IPS DF 4.7 (cell line): ENCODE results near the gene CYP27C1.

ENCODE experiments used
- DNase-seq: peaks from one replicate; pipeline ENCODE4 v3.0.0-alpha.2; 2013; ENCODE audit warnings: low spot score; ENCODE audit errors: extremely low read depth

CYP27C1 gene

DNA sequence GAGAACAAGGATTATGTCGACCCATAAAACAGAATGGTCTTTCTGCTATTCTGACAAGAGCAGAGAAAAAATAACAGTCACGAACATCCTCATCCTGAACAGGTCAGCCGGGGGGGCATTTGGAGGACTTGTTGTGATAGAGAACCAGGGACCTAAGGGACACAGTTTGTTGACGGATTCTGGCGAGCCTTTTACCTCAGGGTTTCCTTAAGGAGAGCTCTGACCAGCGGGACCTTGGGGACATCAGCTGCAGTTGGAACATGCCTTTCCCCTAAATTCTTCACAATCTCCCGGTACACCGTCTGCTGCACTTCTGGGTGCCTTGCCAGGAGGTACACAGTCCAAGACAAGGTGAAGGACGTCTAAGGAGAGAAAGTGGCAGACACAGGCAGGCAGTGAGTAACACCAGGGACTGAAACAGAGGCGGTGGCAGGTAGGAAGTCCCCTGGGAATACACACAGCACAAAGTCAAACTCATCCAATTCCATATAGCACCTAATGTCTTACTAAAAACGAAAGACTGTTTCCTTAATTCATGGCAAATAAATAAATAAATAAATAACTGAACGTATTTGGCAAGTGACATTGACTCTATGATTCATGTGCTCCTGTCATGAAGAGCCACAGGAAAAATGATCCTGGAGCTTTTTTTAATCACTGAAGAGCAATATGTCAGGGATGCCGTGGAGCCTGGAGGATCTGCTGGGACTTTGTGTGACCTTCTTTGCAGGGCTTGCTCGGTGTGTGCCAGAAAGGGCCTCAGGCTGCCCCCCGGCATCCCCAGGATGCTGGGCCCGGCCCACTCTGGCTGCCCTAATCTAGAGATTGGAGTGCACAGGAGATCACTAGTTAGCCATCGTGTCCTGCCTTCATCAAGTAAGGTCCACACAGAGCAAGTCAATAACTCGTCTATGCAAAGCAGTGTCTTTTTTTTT, 24.7 kb downstream of the CYP27C1 start:
- DNase-seq, result no peak

DNA sequence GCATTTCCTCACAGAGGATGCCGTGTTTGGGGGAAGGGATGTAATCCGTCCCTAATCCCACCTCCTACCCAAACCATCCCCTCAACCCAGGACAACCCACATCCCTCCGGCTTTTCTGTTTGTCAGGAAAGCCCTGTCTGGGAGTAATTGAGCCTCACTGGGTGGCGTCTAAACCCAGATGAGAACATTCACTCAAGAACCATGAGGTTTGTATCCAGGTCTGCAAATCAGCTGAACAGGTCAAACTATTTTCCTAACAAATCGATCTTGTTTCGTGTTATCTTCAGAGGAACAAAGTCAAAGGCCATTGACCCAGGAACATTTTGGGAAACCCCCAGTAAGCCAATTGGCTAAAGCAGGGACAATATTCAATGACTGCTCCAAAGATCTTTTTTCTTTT, 25.7 kb downstream of the CYP27C1 start:
- DNase-seq, result no peak

DNA sequence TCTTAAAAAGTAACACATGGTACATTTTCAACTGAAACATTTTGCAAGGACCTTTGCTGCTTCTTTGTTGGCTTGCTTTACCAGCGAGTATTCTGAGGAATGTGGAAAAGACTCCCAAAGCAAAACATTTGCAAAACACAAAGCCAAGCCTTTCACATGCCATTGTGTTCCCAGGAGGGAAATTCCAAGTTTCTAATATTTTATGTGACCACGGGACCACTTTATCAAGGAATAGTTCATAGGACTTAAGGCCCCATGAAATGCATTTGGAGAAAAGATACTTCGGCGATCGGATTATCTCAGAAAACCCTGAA, 26.2 kb downstream of the CYP27C1 start:
- no peak for DNase-seq

DNA sequence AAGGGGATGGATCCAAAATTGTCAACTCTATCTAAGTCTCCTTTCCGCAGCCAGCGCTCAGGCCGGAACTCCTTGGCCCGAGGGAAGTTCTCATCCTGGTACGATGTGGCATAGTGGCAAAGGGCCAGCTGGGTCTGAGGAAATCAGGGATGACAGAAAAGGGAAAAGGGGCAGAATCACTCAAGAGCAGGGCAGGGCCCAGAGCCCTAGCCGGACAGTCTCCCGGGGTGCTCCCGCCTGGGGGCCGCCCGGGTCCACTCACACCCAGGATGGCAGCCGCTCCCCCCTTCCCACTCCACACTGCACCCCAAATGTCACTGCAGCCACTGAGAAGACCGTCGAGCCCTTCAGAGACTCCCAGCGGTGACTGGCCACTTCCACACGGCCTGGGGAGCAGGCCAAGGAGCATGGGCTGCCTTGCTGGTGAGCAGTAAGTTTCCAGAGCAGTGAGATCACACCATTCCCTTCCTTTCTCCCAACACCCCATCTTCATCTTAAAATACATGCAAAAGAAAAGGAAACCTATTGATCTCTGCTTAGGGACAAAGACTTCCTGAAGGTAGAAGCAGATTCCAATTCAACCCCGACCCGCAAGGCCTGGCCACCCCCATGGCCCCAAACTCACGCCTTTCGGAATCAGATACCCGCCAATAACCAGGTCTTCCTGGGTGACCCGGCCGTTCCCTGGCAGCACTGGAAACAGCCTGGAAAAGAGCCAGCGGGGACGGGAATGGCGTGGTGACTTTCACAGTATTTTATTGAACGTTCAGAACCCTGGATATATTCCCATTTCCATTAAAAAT, 26.7 kb downstream of the CYP27C1 start:
- DNase-seq, result no peak

DNA sequence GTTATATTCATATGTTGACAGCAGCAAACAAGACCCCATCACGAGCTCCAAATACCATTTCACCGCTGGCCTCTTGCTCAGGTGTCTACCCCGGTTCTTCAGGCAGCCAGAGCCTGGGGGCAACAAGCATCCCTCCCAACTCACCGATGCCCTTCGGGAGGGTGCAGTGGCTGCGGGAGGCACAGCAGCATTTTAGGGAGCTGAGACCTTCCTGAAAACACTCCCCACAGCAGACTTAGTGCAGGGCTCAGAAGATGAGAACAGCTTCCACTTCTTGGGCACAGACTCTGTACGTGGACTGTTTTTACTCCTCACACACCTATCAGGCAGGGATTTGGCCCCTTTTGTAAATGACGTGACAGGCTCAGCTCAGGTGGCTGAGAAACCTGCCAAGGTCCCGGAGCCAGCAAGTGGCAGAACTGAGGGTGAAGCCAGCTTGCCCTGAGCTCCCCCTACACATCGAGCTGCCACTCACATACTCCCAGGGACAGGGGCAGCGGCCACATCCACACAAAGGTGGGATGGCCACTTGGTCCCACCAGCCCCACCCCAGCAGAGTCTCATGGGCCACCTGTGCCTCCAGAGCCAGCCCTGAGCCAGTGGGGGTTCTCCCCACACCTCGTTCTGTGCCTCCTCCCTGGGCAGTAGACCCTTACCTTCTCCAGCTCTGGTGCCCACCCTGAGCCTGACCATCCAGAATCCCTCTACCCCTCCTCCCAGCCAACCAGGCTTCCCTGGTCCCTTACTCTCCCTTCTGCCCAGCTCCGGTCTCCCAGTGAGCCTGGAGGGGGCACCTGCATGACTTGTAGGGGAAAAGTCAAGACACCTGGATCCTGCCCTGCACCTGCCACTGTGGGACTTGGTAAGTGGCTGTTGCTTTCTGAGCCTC, 28.5 kb downstream of the CYP27C1 start:
- no peak for DNase-seq

DNA sequence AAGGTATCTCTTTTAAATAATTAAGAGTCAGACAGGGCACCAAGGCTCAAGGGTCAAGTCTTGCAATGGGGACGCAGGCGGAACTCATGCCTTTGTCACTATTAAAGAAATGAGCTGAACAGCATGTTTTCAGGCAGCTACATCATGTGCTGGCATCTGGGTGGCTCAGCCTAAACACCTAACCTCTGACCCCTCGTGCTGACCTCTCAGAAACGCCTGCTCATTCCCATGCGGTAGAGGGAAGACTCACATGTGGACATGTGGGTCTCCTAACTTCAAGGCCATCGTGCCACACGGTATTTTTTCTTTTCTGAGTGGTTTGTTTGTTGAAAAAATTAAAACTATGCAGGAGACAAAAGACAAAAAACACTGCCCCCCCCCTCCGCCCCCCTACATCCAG, 31.3 kb downstream of the CYP27C1 start:
- no peak for DNase-seq

DNA sequence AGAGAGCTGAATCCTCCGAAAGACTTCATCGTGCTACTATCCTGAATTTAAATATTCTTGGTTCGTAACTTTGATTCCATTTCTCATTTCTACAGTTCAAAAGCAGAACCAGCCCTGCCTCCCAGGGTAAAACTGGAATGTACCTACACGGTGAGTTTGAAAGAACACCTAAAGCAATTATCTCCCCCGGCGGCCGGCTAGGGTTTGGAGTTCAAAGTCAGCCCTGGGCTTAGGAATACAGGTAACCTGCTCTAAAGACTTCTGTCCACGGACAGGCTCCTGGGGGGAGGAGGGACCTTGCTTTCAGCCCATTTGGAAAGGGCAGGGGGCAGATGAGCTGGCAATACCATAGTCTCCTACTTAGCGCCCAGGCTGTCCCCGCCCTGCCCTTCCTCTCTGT, 32.3 kb downstream of the CYP27C1 start:
- no peak for DNase-seq

DNA sequence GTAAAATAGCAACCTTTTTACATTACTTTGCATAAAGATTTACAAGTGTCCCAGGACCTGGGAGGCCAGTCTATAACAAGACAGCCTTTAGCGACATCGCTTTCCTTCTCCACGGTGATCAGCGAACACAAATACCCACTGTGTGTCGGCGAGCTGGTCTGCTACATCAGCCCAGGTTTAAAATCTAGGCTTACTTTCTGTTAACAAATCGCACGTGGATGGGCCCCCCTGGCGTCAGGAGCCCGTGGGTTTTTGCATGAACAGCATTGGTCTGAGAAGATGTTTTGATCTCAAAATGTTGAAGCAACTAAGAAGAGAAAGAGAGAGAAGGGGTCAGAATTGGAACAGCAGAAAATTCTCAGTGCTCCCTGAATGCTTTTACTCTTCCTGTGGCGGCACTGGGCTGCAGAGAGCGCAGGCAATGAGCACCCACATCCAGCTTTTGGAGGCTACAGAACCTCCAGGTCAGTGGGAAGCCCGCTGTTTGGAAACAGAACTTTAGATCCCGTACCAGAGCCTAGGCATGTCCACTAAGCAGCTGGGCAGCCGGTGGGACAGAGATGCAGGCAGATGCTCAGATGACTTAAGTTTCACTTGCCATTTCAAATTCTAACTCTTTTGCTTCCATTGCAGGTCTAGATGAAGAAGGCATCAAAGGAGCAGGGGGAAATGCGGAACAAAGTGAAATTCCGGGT, 32.9 kb downstream of the CYP27C1 start:
- DNase-seq, result no peak

DNA sequence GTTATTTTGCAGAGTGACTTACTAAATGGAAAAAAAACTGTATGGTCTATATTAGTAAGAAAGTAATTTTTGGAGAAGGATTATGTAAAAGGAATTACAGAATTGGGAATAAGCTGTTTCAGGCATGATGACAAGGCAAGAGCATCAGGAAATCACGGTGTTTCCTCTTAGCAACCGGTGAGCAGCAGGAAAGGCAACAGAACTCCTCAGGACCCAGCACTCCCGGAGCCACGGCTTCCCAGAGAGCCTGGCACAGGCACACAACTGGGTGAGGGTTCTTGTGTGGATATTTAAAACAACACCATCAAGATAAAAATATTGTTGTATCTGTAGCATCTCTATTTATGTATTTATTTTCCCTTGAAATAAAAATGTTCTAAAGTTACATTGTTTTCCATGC, 34.4 kb downstream of the CYP27C1 start:
- DNase-seq, result no peak

DNA sequence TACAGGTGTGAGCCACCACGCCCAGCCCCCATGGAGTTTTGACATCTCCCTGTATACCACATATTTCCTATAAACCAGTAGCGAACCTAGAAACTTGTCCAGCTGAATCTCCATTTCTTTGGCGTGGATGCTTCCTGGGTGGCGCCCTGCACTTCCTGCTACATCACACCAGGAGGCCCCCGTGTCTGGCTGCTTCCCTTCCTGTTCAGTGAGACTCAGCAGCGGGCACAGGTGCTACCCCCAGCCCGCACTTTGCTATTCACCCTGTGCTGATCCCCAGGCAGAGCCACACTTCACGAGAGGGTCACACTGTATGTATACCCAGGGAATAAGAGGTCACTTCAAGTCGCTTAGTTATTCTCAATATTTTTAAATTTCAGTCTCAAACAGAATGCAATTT, 35.0 kb downstream of the CYP27C1 start:
- DNase-seq, result no peak

DNA sequence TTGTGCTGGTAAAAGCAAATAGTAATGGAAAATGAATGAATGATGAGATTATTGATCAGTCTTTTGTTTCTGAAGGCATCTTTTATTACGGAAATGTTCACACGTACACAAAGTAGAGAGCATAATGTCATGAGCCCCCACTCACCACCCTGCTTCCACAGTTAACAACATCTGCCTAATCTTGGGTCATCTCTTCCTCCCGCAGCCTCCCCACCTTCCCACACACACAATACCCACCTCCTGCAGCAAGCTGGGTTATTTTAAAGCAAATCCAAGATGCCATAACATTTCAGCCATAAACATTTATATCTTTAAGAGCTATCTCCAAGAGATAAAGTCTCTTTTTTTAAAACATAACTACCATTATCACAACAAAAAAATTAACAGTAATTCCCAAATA, 36.3 kb downstream of the CYP27C1 start:
- DNase-seq, result no peak

DNA sequence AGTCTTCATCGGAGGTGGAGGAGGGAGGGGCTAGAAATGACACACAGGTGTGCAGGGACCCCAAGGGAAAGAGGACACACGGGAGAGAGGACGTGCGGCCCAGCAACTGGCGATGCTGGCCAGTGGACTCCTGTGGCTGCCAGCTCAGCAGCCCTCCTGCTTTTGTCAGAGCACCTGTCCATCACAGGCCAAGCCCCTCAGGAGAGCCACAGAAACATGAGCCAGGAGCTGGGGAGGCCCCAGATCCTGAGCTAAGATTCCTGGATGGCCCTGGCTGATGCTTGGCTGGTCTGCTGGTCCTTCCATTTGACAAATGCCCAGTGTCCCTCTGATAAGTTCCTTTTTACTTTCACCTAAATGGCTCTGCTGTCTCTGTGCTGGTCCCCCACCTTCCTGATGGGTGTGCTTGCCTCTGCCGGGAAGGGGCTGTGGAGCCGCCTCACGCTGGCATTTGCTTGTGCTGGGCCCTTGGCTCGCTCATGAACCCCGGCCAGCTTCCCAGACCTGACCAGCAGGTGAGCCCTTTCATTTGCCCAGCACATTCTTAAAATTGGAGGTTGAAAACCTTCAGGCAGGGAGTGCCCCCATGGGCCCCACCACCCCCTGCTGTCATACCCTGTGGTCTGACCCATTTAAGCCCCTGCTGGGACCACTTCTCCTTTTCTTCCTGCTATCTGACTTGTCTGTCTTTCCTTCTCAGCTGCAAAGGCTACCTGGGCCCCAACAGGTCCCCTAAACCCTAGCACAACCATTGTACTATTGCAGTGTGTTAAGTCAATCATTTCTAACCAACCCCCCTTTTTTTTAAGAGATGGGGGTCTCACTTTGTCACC, 37.3 kb downstream of the CYP27C1 start:
- no peak for DNase-seq

DNA sequence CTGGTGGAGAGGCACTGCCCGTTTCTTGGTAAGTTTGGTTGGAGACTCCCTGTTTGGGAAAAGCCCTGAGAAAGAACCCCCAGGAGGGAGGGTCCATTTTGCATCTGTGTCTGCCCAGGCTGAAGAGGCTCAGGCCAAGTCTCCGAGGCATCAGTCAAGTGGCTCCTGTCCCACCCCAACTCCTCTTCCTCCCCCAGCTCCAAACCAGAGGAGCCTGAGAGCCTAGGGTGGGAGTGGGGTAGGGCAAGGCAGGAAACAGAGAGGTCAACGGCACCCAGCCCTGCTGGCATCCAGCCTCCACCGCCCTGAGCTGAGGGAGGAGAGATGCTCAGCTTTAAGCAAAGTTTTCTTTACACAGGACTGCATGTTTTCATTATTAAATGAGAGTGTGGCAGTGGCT, 38.2 kb downstream of the CYP27C1 start:
- no peak for DNase-seq

DNA sequence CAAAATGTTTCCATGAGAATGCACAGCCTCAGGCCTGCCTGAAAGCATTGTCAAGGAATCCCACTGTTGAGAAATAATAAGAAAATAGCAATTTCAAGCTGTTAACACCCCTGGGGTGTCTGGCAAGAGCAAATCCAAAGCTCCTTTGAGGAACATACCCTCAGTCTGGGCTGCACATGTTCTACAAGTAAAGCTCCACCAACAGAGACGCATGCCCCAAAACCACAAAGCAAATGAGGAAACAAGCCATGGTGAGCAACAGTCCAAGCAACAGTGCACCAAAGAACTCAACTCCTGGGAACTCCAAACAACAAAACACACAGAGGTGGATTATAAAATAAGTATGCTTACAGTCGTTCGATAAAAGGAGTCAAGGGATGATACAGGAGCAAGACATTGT, 40.3 kb downstream of the CYP27C1 start:
- DNase-seq, result no peak

DNA sequence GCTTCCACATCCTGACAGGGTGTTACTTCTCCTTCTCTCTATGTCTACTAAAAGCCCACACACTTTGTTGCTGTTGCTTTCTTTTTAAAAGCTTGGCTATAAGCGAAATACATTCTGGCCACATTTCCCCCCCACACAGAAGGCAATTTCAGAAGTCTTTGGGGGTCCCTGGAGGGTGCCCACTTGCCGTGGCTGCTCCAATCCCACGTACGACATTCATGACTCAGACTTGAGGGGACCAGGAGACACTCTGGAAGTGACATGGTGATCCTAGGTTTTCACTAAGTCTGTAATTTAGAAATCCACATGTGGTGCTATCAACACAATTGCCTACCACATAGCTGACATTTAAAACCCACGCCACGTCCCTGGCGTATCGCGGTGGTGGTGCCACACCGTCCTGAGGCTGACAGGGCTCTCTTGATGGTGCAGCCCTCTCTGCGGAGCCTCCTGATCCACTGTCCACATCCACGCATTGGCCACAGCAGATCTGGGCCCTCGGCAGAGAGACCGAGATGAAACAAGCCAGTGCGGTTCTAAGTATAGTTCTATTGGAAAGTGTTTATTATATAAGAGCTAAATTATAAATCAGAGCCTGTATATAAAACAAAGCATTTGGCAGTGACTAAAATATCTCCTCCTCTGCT, 42.4 kb downstream of the CYP27C1 start:
- no peak for DNase-seq

DNA sequence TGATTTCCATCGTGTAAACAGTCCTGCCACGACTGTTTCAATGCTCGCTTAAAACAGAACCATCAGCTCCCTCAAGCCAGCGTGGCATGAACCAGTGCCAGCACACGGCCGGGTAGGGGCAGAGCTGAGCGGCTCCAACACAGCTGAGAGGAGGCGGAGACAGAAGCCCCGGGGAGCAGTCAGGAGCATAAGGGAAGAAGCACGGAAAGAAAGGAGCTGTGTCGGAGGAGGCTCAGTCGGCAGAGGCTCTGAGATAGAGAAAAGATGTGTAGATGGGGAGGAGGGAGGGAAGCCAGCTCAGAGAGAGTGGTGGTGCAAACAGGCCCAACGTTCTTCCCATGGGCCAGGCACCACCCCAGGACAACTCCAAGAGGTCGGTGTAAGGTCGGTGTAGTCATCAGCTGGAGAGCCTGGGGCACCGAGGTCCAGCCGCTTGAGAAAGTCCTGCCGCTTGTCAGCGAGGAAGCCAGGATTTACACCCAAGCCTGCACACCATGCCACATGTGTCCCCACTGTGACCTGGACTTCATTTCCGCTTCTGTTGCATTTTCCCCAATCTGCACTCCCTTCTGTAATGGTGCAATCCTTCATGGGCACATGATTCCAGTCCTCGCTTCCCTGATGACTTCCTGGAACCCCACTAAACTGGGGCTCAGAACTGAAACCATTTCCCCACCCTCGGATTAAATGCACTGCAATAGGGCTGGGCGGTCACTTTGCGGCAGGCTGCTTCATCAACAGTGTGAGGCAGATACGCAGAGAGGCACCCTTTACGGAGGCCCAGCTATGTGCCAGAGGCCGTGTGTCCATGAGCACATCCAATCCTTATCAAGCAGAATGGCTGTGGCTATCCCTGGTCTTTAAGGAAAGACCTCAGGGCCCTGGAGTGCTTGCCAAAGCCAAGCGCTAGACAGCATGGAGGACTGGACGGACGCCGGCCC, 43.5 kb downstream of the CYP27C1 start:
- no peak for DNase-seq

DNA sequence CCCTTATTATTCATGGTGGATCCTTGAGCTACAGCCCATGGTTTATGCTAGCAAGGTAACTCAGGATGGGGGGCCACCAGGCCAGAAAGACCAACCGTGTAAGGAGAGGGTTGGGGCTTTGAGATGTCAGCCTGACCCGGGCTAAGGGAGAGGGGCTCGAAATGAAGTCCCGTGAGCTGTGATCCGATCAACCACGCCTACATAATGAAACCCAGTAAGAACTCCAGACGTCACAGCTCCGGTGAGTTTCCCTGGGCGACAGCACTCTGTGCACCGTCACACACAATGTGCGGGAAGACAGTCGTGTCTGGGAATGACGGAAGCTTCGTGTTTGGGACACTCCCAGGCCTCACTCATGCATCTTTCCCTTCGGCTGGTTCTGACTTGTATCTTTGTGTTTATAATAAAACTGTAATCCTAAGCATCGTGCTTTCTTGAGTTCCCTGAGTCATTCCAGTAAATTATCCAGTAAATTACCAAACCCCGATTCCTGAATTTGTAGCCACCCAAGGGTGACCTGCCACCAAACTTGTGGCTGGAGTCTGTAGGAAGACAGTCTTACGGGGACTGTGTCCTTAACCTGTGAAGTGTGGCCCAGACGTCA, 44.2 kb downstream of the CYP27C1 start:
- no peak for DNase-seq

DNA sequence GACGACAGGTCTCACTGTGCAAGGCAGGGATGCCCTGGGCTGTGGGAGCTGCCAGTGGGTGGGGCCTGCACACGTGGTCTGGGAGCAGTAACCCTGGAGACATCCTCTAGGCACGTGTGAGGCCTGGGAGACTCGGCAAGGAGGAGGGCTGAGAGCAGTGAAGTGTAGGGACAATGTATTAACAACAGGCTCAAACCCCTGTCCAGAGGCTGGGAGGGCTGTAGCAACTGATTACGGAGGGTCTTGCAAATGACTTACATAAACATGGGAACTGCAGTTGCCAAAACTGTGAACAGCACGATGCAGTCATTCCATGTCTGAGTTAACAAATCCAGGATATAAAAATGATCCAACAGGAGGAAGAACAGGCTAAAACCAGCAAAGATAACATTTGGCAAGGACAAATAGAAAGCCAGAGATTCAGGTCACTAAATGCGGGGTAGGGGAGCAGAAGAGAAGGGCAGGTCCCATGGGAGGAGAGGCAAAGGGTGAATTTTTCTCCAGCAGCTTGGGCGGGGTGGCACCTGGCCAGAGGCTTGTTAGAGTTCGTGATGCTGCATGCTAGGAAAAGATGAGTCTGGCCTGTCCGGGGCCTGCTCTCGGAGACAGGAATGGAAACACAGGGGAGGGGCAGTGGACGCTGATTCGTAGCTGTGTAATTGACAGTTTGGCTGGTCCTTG, 44.9 kb downstream of the CYP27C1 start:
- no peak for DNase-seq
